Stimulated activated CD4-positive, alpha-beta T cell treated with anti-CD3 and anti-CD28 coated beads, Interleukin-2, amount 100 ng/mL, for 48 hours (primary cell): Measurements from ENCODE around the gene NRROS.

Experiments
- DNase-seq, 2 donors: peaks; one replicate each; pipeline ENCODE4 v3.0.0-alpha.2; 2020

Gene NRROS

GRCh38 chr3:196651819-196652218 lies 12.3 kb downstream of the NRROS start:
- no peak for DNase-seq

GRCh38 chr3:196652961-196653795 lies 13.7 kb downstream of the NRROS start:
- no peak for DNase-seq

GRCh38 chr3:196654006-196654734 lies 14.7 kb downstream of the NRROS start:
- DNase-seq = no peak

- DNase-seq = no peak
Measured at GRCh38 chr3:196654735-196655090, 15.2 kb downstream of the NRROS start.

- DNase-seq = no peak
Measured at GRCh38 chr3:196655496-196655895, 16.0 kb downstream of the NRROS start.

GRCh38 chr3:196656213-196656612 lies 16.7 kb downstream of the NRROS start:
- no peak for DNase-seq

GRCh38 chr3:196659901-196660351 lies 20.4 kb downstream of the NRROS start:
- DNase-seq = no peak

GRCh38 chr3:196660381-196661166 lies 21.1 kb downstream of the NRROS start:
- no peak for DNase-seq

GRCh38 chr3:196661400-196661799 lies 21.9 kb downstream of the NRROS start:
- DNase-seq = no peak

- DNase-seq = no peak
Measured at GRCh38 chr3:196662033-196662432, 22.5 kb downstream of the NRROS start.

GRCh38 chr3:196662711-196663571 lies 23.4 kb downstream of the NRROS start:
- DNase-seq = no peak

- DNase-seq = no peak
Measured at GRCh38 chr3:196666001-196666867, 26.7 kb downstream of the NRROS start.

- no peak for DNase-seq
Measured at GRCh38 chr3:196667056-196667825, 27.7 kb downstream of the NRROS start.

- DNase-seq = no peak
Measured at GRCh38 chr3:196670339-196670738, 30.8 kb downstream of the NRROS start.

GRCh38 chr3:196673632-196674031 lies 34.1 kb downstream of the NRROS start:
- DNase-seq = no peak

GRCh38 chr3:196677353-196677752 lies 37.9 kb downstream of the NRROS start:
- DNase-seq = no peak

GRCh38 chr3:196677931-196678330 lies 38.4 kb downstream of the NRROS start:
- no peak for DNase-seq

GRCh38 chr3:196684548-196685407 lies 45.3 kb downstream of the NRROS start:
- peak; percentile 63 for DNase-seq

GRCh38 chr3:196686436-196686835 lies 46.9 kb downstream of the NRROS start:
- no peak for DNase-seq

GRCh38 chr3:196688349-196688748 lies 48.9 kb downstream of the NRROS start:
- DNase-seq = no peak
